Omental fat pad (tissue), 4 donors: Measurements from ENCODE around the gene NTNG1. TPM values are rescaled to one million over a fixed set of nuclear protein-coding genes. Genes with fewer than 3 reads are reported as not detected.

ENCODE experiments used
- ATAC-seq: fragments of 150-250 bp; one replicate; pipeline ENCODE4 v1.9.1; 2016; ENCODE audit warnings: mild to moderate bottlenecking, moderate library complexity; ENCODE audit not compliant: low FRiP score
- DNase-seq: peaks from one replicate; pipeline ENCODE4 v3.0.0-alpha.2; 2019; ENCODE audit warnings: low spot score
- CTCF ChIP-seq, 3 donors: fragments of 450-650 bp; IDR thresholded peaks; one replicate each; pipeline ENCODE4 v1.5.1; 2016 to 2017; ENCODE audit warnings: antibody characterized with exemption in 3 of 3, mild to moderate bottlenecking in 3 of 3, moderate library complexity in 2 of 3
- total RNA-seq, 4 donors: library from RNA; depleted of rRNA; stranded (reverse); fragments of >200 nt; gene quantifications; one replicate each; pipeline ENCODE4 v1.1.0, GENCODE V29; 2016

NTNG1 gene
- total RNA-seq, 4 donors from 2014 or later: 1.3 to 28.5 (median 6.6) TPM

GRCh38 chr1:107401704-107402103 lies 260.9 kb downstream of the NTNG1 start:
- DNase-seq: no peak
- no peak for ATAC-seq
- no peak for TF ChIP-seq CTCF (IDR thresholded peaks at IDR 0.05)

GRCh38 chr1:107404756-107405155 lies 263.9 kb downstream of the NTNG1 start:
- ATAC-seq (no peak), DNase-seq (no peak)
- no peak for TF ChIP-seq CTCF (IDR thresholded peaks at IDR 0.05)

- DNase-seq (no peak), ATAC-seq (peak; percentile 63)
- no peak for TF ChIP-seq CTCF (IDR thresholded peaks at IDR 0.05)
Observed at GRCh38 chr1:107405236-107405635, 264.4 kb downstream of the NTNG1 start.

- ATAC-seq: no peak
- no peak for DNase-seq
- no peak for TF ChIP-seq CTCF (IDR thresholded peaks at IDR 0.05)
Observed at GRCh38 chr1:107407011-107407410, 266.2 kb downstream of the NTNG1 start.

- no peak for TF ChIP-seq CTCF (IDR thresholded peaks at IDR 0.05)
- DNase-seq (no peak), ATAC-seq (no peak)
Observed at GRCh38 chr1:107413546-107413945, 272.7 kb downstream of the NTNG1 start.

GRCh38 chr1:107413951-107414350 lies 273.1 kb downstream of the NTNG1 start:
- no peak for ATAC-seq
- TF ChIP-seq CTCF (IDR thresholded peaks at IDR 0.05): no peak
- DNase-seq: no peak

GRCh38 chr1:107414550-107414949 lies 273.7 kb downstream of the NTNG1 start:
- ATAC-seq (no peak), DNase-seq (no peak)
- TF ChIP-seq CTCF (IDR thresholded peaks at IDR 0.05): no peak
